ENCODE measurements around the gene SLC9C2.

DNA sequence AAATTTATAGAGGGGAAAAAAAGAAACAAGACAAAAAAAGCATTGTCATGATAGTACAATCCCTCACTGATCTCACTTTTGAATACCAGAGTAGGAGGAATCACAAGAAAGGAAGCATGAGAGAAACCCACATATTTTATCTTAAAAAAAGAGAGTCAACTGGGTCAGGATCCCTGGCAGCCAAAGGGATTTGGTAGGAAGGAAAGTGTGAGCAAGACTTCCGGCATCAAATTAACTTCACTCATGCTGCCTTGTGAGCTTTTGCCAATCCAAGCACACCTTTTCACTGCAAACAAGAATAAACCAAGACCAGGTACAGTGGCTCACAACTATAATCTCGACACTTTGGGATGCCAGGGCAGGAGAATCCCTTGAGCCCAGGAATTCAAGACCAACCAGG, 53.1 kb downstream of the SLC9C2 start:
- TF ChIP-seq CTCF (conservative IDR thresholded peaks at IDR 0.05) (no peak), EZH2 (IDR thresholded peaks at IDR 0.05; ENCODE audit: low read depth) (no peak)
